GM04503 (cell line): ENCODE results near the gene ATM.
"Not testable (repeated sequence)": the region's sequence is repeated elsewhere in the genome, so short reads cannot be mapped to it uniquely, and the experiment has no call there.

Experiments
- DNase-seq: peaks from one replicate; pipeline ENCODE4 v3.0.0-alpha.2; 2012; ENCODE audit warnings: low read depth

ATM gene

GRCh38 chr11:108286956-108287355, 64.1 kb downstream of the ATM start:
- no peak for DNase-seq

GRCh38 chr11:108289066-108289465, 66.2 kb downstream of the ATM start:
- DNase-seq = not testable (repeated sequence)

- no peak for DNase-seq
Measured at GRCh38 chr11:108289699-108290098, 66.8 kb downstream of the ATM start.

- no peak for DNase-seq
Measured at GRCh38 chr11:108293229-108293628, 70.4 kb downstream of the ATM start.

GRCh38 chr11:108302121-108302785, 79.4 kb downstream of the ATM start:
- DNase-seq = no peak

GRCh38 chr11:108307751-108308150, 84.9 kb downstream of the ATM start:
- no peak for DNase-seq

GRCh38 chr11:108313444-108313843, 90.6 kb downstream of the ATM start:
- no peak for DNase-seq

- no peak for DNase-seq
Measured at GRCh38 chr11:108316061-108316460, 93.2 kb downstream of the ATM start.

GRCh38 chr11:108319541-108320145, 96.8 kb downstream of the ATM start:
- DNase-seq = peak; percentile 16

GRCh38 chr11:108322666-108323065, 99.8 kb downstream of the ATM start:
- DNase-seq = no peak

GRCh38 chr11:108324587-108324986, 101.7 kb downstream of the ATM start:
- peak; percentile 31 for DNase-seq

- DNase-seq = no peak
Measured at GRCh38 chr11:108333403-108333899, 110.6 kb downstream of the ATM start.

GRCh38 chr11:108338750-108339149, 115.9 kb downstream of the ATM start:
- no peak for DNase-seq

GRCh38 chr11:108340973-108341372, 118.1 kb downstream of the ATM start:
- DNase-seq = no peak

- DNase-seq = no peak
Measured at GRCh38 chr11:108341654-108342053, 118.8 kb downstream of the ATM start.

GRCh38 chr11:108343714-108344113, 120.8 kb downstream of the ATM start:
- no peak for DNase-seq

GRCh38 chr11:108345767-108346166, 122.9 kb downstream of the ATM start:
- no peak for DNase-seq

GRCh38 chr11:108346451-108346850, 123.6 kb downstream of the ATM start:
- no peak for DNase-seq

GRCh38 chr11:108351468-108351867, 128.6 kb downstream of the ATM start:
- no peak for DNase-seq

GRCh38 chr11:108364159-108364558, 141.3 kb downstream of the ATM start:
- peak; percentile 27 for DNase-seq

GRCh38 chr11:108368134-108368533, 145.3 kb downstream of the ATM start:
- no peak for DNase-seq

GRCh38 chr11:108369064-108369463, 146.2 kb downstream of the ATM start:
- DNase-seq = no peak

- no peak for DNase-seq
Measured at GRCh38 chr11:108370315-108370714, 147.4 kb downstream of the ATM start.

- DNase-seq = no peak
Measured at GRCh38 chr11:108370990-108371389, 148.1 kb downstream of the ATM start.
